ENCODE data around the gene KCND3.

KCND3 gene

GRCh38 chr1:111990026-111990877 lies 784 bp upstream of the KCND3 start:
- ChIA-PET CTCF (interaction anchor here (0.6 to 1.2 kb wide), 2 partner anchors 43 to 60 kb away, joined by 3 read pairs; no protein-coding TSS in a partner anchor), POLR2A (no interaction called here)
- no peak overlapping the region; the same call in 1 of the 2 replicates for H3K27ac ChIP-seq (ENCODE audit: extremely low read depth, low read depth, low read length)
- H3K4me3 ChIP-seq (ENCODE audit: low read depth, low read length), result peak overlapping the region; percentile 46
- H3K36me3 ChIP-seq (ENCODE audit: control insufficient read depth in 2 of 2, insufficient read depth in 1 of 2, low read length in 2 of 2), result no peaks in the 10 kb centered on the region
- 0 out of 2 replicates have a peak, but pooled peaks cover 2% of the 10 kb centered on the region for H3K4me1 ChIP-seq (ENCODE audit: control insufficient read depth, insufficient read depth, low read length)
- no peaks in the 10 kb centered on the region for H3K9me3 ChIP-seq (ENCODE audit: control insufficient read depth, insufficient read depth, low read depth, low read length)
- TF ChIP-seq ZNF843 (tag by site-specific recombination; IDR thresholded peaks at IDR 0.05), result no peak
- no peak for TF ChIP-seq ZNF138 (tag by site-specific recombination; IDR thresholded peaks at IDR 0.05; ENCODE audit: borderline replicate concordance)
- TF ChIP-seq ZNF175 (tag by site-specific recombination; IDR thresholded peaks at IDR 0.05), result no peak
- TF ChIP-seq ZNF354C (tag by site-specific recombination; IDR thresholded peaks at IDR 0.05; ENCODE audit: borderline replicate concordance, low read depth), result no peak
- TF ChIP-seq ZNF174 (tag by site-specific recombination; IDR thresholded peaks at IDR 0.05), result no peak
- no peak for TF ChIP-seq ZNF148 (tag by site-specific recombination; IDR thresholded peaks at IDR 0.05; ENCODE audit: borderline replicate concordance)
- no peak for TF ChIP-seq ZNF311 (tag by site-specific recombination; IDR thresholded peaks at IDR 0.05; ENCODE audit: borderline replicate concordance)
- peak; percentile 70 for TF ChIP-seq ZNF391 (tag by site-specific recombination; IDR thresholded peaks at IDR 0.05; ENCODE audit: borderline replicate concordance, low read depth)
- TF ChIP-seq ZNF692 (tag by site-specific recombination; IDR thresholded peaks at IDR 0.05), result peak; percentile 56; the same call in 1 of the 2 replicates
- peak; percentile 64; the same call in 1 of the 2 replicates for TF ChIP-seq INSM2 (tag by site-specific recombination; IDR thresholded peaks at IDR 0.05)
- peak; percentile 97 for TF ChIP-seq KLF16 (tag by site-specific recombination; IDR thresholded peaks at IDR 0.05)
- TF ChIP-seq ZNF596 (tag by site-specific recombination; IDR thresholded peaks at IDR 0.05), result no peak
- TF ChIP-seq ZNF521 (tag by site-specific recombination; IDR thresholded peaks at IDR 0.05), result no peak
- no peak for TF ChIP-seq ZNF350 (tag by site-specific recombination; IDR thresholded peaks at IDR 0.05)
- peak; percentile 99 for TF ChIP-seq ZFHX2 (tag by site-specific recombination; conservative IDR thresholded peaks at IDR 0.05)
- TF ChIP-seq ZNF670 (tag by site-specific recombination; IDR thresholded peaks at IDR 0.05; ENCODE audit: low read depth), result no peak
- no peak for TF ChIP-seq ZNF561 (tag by site-specific recombination; IDR thresholded peaks at IDR 0.05; ENCODE audit: borderline replicate concordance)
- TF ChIP-seq SETDB1 (IDR thresholded peaks at IDR 0.05; ENCODE audit: insufficient read length, low read length), result no peak
- 0 out of 2 replicates have a peak, but pooled peaks have one; percentile 31 for TF ChIP-seq ZNF133 (tag by site-specific recombination; IDR thresholded peaks at IDR 0.05)
- no peak for TF ChIP-seq ZNF664 (tag by site-specific recombination; IDR thresholded peaks at IDR 0.05)
- TF ChIP-seq KLF1 (tag by site-specific recombination; IDR thresholded peaks at IDR 0.05), result peak; percentile 95
- no peak for TF ChIP-seq HOXC10 (CRISPR knock-in tag; IDR thresholded peaks at IDR 0.05)
- peak; percentile 98 for TF ChIP-seq ZBTB26 (tag by site-specific recombination; optimal IDR thresholded peaks at IDR 0.05)
- no peak for TF ChIP-seq ZNF449 (tag by site-specific recombination; IDR thresholded peaks at IDR 0.05)
- no peak for TF ChIP-seq ZNF768 (tag by site-specific recombination; IDR thresholded peaks at IDR 0.05)
